GM23338 (cell line): ENCODE measurements around the gene CTNNA3. TPM values are rescaled to one million over a fixed set of nuclear protein-coding genes. Genes with fewer than 3 reads are reported as not detected.

Source experiments
- ATAC-seq: fragments of 200-7000 bp; cut with Tn5 transposase; 3 replicates; pipeline ENCODE4 v1.9.1; 2020
- DNase-seq: peaks from one replicate; pipeline ENCODE4 v3.0.0-alpha.2; 2015; ENCODE audit warnings: low spot score
- H2AFZ ChIP-seq: fragments of 200-600 bp; sonication (generic); 2 replicates; pipeline ENCODE4 v1.8.0; 2016; ENCODE audit warnings: antibody characterized with exemption, mild to moderate bottlenecking, moderate library complexity
- H3F3A ChIP-seq: fragments of 200-600 bp; sonication (generic); replicated peaks from 2 replicates; pipeline ENCODE4 v1.8.0; 2017; ENCODE audit warnings: antibody characterized with exemption, mixed run types, low read depth
- H3K27ac ChIP-seq: fragments of 200-600 bp; sonication (generic); 2 replicates; pipeline ENCODE4 v1.6.1; 2016; ENCODE audit warnings: low read depth
- H3K27me3 ChIP-seq: fragments of 200-600 bp; sonication (generic); 2 replicates; pipeline ENCODE4 v1.8.0; 2016; ENCODE audit warnings: mild to moderate bottlenecking, mixed run types, moderate library complexity; ENCODE audit not compliant: insufficient read depth
- H3K36me3 ChIP-seq: fragments of 200-600 bp; sonication (generic); 2 replicates; pipeline ENCODE4 v1.8.0; 2016; ENCODE audit warnings: mild to moderate bottlenecking; ENCODE audit not compliant: insufficient read depth
- H3K4me1 ChIP-seq: fragments of 200-600 bp; sonication (generic); 2 replicates; pipeline ENCODE4 v1.8.0; 2016; ENCODE audit warnings: mild to moderate bottlenecking, moderate library complexity; ENCODE audit not compliant: insufficient read depth
- H3K4me2 ChIP-seq: fragments of 200-600 bp; sonication (generic); 2 replicates; pipeline ENCODE4 v1.7.1; 2017; ENCODE audit warnings: mixed run types
- H3K4me3 ChIP-seq: fragments of 200-600 bp; sonication (generic); 2 replicates; pipeline ENCODE4 v1.6.1; 2016; ENCODE audit warnings: mixed run types
- H3K79me2 ChIP-seq: fragments of 200-600 bp; sonication (generic); replicated peaks from 2 replicates; pipeline ENCODE4 v1.8.0; 2017; ENCODE audit warnings: mild to moderate bottlenecking; ENCODE audit not compliant: insufficient read depth
- H3K9me2 ChIP-seq: fragments of 200-600 bp; sonication (generic); 2 replicates; pipeline ENCODE4 v1.8.0; 2017; ENCODE audit not compliant: insufficient read depth
- H4K20me1 ChIP-seq: fragments of 200-600 bp; sonication (generic); replicated peaks from 2 replicates; pipeline ENCODE4 v1.8.0; 2017; ENCODE audit warnings: mild to moderate bottlenecking; ENCODE audit not compliant: insufficient read depth
- H3K27ac Mint-ChIP-seq: 2 replicates; pipeline ENCODE4 v1.8.0; 2020; ENCODE audit warnings: inconsistent platforms, mild to moderate bottlenecking, moderate library complexity, mixed read lengths
- H3K27me3 Mint-ChIP-seq: 3 replicates; pipeline ENCODE4 v1.8.0; 2022; ENCODE audit warnings: low read depth, mild to moderate bottlenecking, moderate library complexity, mixed read lengths, inconsistent platforms; ENCODE audit not compliant: insufficient read depth, poor library complexity
- H3K36me3 Mint-ChIP-seq: 3 replicates; pipeline ENCODE4 v1.8.0; 2021; ENCODE audit warnings: low read depth, mild to moderate bottlenecking, inconsistent platforms, moderate library complexity, mixed read lengths
- H3K4me1 Mint-ChIP-seq: 3 replicates; pipeline ENCODE4 v1.8.0; 2020; ENCODE audit warnings: mild to moderate bottlenecking, inconsistent platforms, mixed read lengths
- H3K4me3 Mint-ChIP-seq: 3 replicates; pipeline ENCODE4 v1.8.0; 2021; ENCODE audit warnings: moderate library complexity, mild to moderate bottlenecking, inconsistent platforms, mixed read lengths
- H3K9me3 Mint-ChIP-seq: 3 replicates; pipeline ENCODE4 v1.8.0; 2020; ENCODE audit warnings: moderate library complexity, mild to moderate bottlenecking, inconsistent platforms, mixed read lengths
- CREB1 ChIP-seq: fragments of 250-450 bp; sonication (Bioruptor Pico); IDR thresholded peaks from 2 replicates; pipeline ENCODE4 v1.5.0; 2020; ENCODE audit warnings: low read depth, mild to moderate bottlenecking, moderate library complexity
- CTCF ChIP-seq, 2 experiments: fragments of 200-600 bp in 1 of 2; sonication (generic) in 1 of 2; conservative IDR thresholded peaks; 2 replicates each; pipeline versions ENCODE4 v1.5.1 to v1.6.1; 2016 to 2017; ENCODE audit warnings: antibody characterized with exemption in 2 of 2, low read depth in 2 of 2, mild to moderate bottlenecking in 2 of 2, moderate library complexity in 1 of 2
- ETS1 ChIP-seq: IDR thresholded peaks from 2 replicates; pipeline ENCODE4 v1.6.1; 2016; ENCODE audit warnings: antibody characterized with exemption
- EZH2 ChIP-seq: fragments of 200-600 bp; sonication (generic); IDR thresholded peaks from one replicate; pipeline ENCODE4 v1.8.0; 2017; ENCODE audit warnings: antibody characterized with exemption, mild to moderate bottlenecking, low read depth; ENCODE audit not compliant: unreplicated experiment
- EZH2phosphoT487 ChIP-seq: fragments of 200-600 bp; sonication (generic); IDR thresholded peaks from one replicate; pipeline ENCODE4 v1.8.1; 2018; ENCODE audit warnings: antibody characterized with exemption; ENCODE audit not compliant: unreplicated experiment
- NANOG ChIP-seq: IDR thresholded peaks from 2 replicates; pipeline ENCODE4 v1.6.1; 2016; ENCODE audit warnings: antibody characterized with exemption, borderline replicate concordance
- REST ChIP-seq: IDR thresholded peaks from one replicate; pipeline ENCODE4 v1.6.1; 2018; ENCODE audit warnings: antibody characterized with exemption; ENCODE audit not compliant: unreplicated experiment
- STAT1 ChIP-seq: IDR thresholded peaks from one replicate; pipeline ENCODE4 v1.6.1; 2016; ENCODE audit warnings: antibody characterized with exemption; ENCODE audit not compliant: unreplicated experiment
- ZNF114 ChIP-seq: fragments of 250-450 bp; sonication (Bioruptor Pico); IDR thresholded peaks from 2 replicates; pipeline ENCODE4 v1.5.0; 2020; ENCODE audit warnings: mild to moderate bottlenecking, moderate library complexity
- ZNF331 ChIP-seq: fragments of 250-450 bp; sonication (Bioruptor Pico); IDR thresholded peaks from 2 replicates; pipeline ENCODE4 v1.5.0; 2020; ENCODE audit warnings: low read depth, mild to moderate bottlenecking, moderate library complexity
- polyA plus RNA-seq: library from polyadenylated mRNA; unstranded; fragments of >200 nt; fragmentation: Nextera tagmentation; extraction: Ambion mirVana; gene quantifications from 2 replicates; pipeline ENCODE4 v1.2.1, GENCODE V29; 2016
- total RNA-seq: library from RNA; depleted of rRNA; stranded (reverse); fragments of >200 nt; shearing (Covaris generic); gene quantifications from 2 replicates; pipeline ENCODE4 v1.2.3, GENCODE V29; 2014

CTNNA3 gene
- total and polyA plus RNA-seq, 2 experiments from 2014 or later = 0.71 to 3.3 TPM

GRCh38 chr10:67114945-67115344 is 581.0 kb downstream of the CTNNA3 start (continued):
- TF ChIP-seq ETS1 (no peak), NANOG (no peak), ZNF331 (CRISPR knock-in tag) (no peak)

GRCh38 chr10:67112765-67113164 is 583.2 kb downstream of the CTNNA3 start:
- Histone ChIP-seq H3K4me2 (no peak overlapping the region), H3K36me3 (no peaks in the 10 kb centered on the region), H3K79me2 (no peaks in the 10 kb centered on the region), H3F3A (no peaks in the 10 kb centered on the region), H3K27me3 (no peaks in the 10 kb centered on the region), H2AFZ (no peak overlapping the region), H3K4me3 (no peak overlapping the region), H3K27ac (no peak overlapping the region), H3K4me1 (no peaks in the 10 kb centered on the region), H3K9me2 (no peaks in the 10 kb centered on the region), H4K20me1 (no peaks in the 10 kb centered on the region)
- H3K27me3 Mint-ChIP-seq = peaks cover 2% of the 10 kb centered on the region
- H3K27ac Mint-ChIP-seq = no peak overlapping the region
- no peak overlapping the region for H3K4me3 Mint-ChIP-seq
- H3K9me3 Mint-ChIP-seq = no peaks in the 10 kb centered on the region
- no peaks in the 10 kb centered on the region for H3K36me3 Mint-ChIP-seq
- H3K4me1 Mint-ChIP-seq = 0 out of 3 replicates have a peak, but pooled peaks cover 2% of the 10 kb centered on the region
- ATAC-seq (no peak), DNase-seq (no peak)
- TF ChIP-seq REST (no peak), CREB1 (CRISPR knock-in tag) (no peak)

- no peaks in the 10 kb centered on the region for H3F3A ChIP-seq
- no peaks in the 10 kb centered on the region for H3K4me1 ChIP-seq
- Mint-ChIP-seq H3K4me3 (no peak overlapping the region), H3K36me3 (no peaks in the 10 kb centered on the region), H3K27me3 (peaks cover 2% of the 10 kb centered on the region), H3K4me1 (no peaks in the 10 kb centered on the region), H3K9me3 (no peaks in the 10 kb centered on the region), H3K27ac (no peak overlapping the region)
- no peak for DNase-seq
- no peak for ATAC-seq
- H3K27ac ChIP-seq = no peak overlapping the region
- no peaks in the 10 kb centered on the region for H3K36me3 ChIP-seq
- H3K79me2 ChIP-seq = no peaks in the 10 kb centered on the region
- H4K20me1 ChIP-seq = no peaks in the 10 kb centered on the region
- TF ChIP-seq REST = no peak
- no peak for TF ChIP-seq EZH2
- no peak for TF ChIP-seq EZH2phosphoT487
- TF ChIP-seq CTCF (conservative IDR thresholded peaks at IDR 0.05; ENCODE audit: low read depth in 2 of 2) = no peak
- no peak for TF ChIP-seq ZNF114 (CRISPR knock-in tag)
- TF ChIP-seq STAT1 = no peak
- TF ChIP-seq ETS1 = no peak
- no peak for TF ChIP-seq ZNF331 (CRISPR knock-in tag)
- no peak overlapping the region for H3K4me2 ChIP-seq
- no peak overlapping the region for H3K4me3 ChIP-seq
- H3K27me3 ChIP-seq = no peaks in the 10 kb centered on the region
- no peaks in the 10 kb centered on the region for H3K9me2 ChIP-seq
- no peak overlapping the region for H2AFZ ChIP-seq
These were observed 585.7 kb downstream of the CTNNA3 start for GRCh38 chr10:67110286-67110685.
